Body of pancreas (tissue), 4 donors: ENCODE results near the gene USP24.

Source experiments
- CTCF ChIP-seq, 7 experiments: fragments of 450-650 bp in 4 of 7; fragments of 200-600 bp in 3 of 7; sonication (generic) in 3 of 7; IDR thresholded peaks; one replicate each; pipeline ENCODE4 v1.5.1; 2016 to 2019; ENCODE audit warnings: antibody characterized with exemption in 7 of 7
- POLR2A ChIP-seq, 3 donors: fragments of 450-650 bp; IDR thresholded peaks; one replicate each; pipeline ENCODE4 v1.6.1; 2016; ENCODE audit warnings: antibody characterized with exemption in 3 of 3, mild to moderate bottlenecking in 2 of 3

- TF ChIP-seq CTCF (IDR thresholded peaks at IDR 0.05) (no peak), POLR2A (IDR thresholded peaks at IDR 0.05) (no peak)
Measured at GRCh38 chr1:55243655-55244054, 28.5 kb upstream of the USP24 start.
